ENCODE results near the gene PLEKHA7. TPM values are rescaled to one million over a fixed set of nuclear protein-coding genes. Genes with fewer than 3 reads are reported as not detected.
A peak's percentile ranks its signal among the peaks of the same experiment; 100 is the strongest.

Gene PLEKHA7
- total RNA-seq, 2 donors from 2014 or later, result 10.8 to 17.6 TPM

DNA sequence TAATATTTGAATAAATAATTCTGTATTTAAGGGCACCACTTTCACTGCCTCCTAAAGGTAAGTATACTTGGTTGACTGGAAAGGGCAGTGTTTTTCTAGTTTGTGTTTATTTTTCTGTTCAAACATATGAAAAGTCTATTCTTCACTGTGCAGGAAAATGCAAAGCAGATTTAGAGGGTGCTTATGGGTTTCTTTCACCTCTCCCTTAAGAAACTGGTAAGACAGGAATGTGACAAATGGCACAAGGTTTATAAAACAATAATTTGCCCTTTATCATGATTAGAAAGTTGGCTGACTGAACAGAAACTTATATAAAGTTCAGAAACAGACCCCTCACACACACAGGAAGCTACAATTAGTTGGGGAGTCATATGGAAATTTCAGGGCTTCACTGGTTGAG lies 60.6 kb downstream of the PLEKHA7 start:
- no peaks in the 10 kb centered on the region for H3K4me1 ChIP-seq (ENCODE audit: control insufficient read depth in 1 of 2, low read depth in 2 of 2)
- ATAC-seq (ENCODE audit: insufficient number of reproducible peaks, low FRiP score, low read depth), result no peak

DNA sequence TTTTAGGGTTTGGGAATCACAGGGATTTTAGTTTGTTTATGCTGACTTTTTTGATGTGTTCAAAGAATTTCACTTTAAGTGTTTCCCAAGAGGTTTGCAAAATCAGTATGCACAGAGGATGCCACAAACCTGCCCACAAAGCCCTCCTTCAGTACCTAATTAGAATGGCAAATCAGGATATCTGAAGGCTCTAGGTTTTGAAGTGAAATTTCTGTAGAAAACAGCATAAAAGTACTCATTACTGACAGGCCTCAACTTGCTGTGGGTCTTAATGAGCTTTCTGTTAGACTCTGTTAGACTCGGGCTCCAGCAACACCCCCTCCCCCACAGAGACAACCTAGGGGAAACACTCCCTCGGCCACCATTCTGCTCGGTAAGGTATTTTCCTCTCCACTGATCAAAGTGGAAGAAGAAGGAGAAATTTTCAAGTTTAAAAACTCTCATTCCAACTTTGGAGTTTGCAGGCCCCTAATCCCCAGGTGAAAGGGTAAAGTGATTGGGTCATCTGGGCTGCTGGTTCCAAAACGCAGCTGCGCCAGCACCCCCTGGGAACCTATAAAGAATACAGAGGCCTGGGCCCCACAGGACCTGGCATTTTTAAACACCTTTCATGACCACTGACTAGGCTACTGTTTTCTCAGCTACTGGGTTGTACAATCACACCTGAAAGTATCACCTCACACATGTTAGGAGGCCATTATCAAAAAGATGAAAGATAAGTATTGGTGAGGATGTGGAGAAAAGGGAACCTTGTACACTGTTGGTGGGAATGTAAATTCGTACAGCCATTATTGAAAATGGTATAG lies 67.5 kb downstream of the PLEKHA7 start:
- Histone ChIP-seq H3K27me3 (replicated peaks; ENCODE audit: insufficient read depth) (no peaks in the 10 kb centered on the region), H3K4me1 (ENCODE audit: control insufficient read depth in 1 of 2, low read depth in 2 of 2) (no peaks in the 10 kb centered on the region), H3K27ac (no peak overlapping the region), H3K36me3 (no peaks in the 10 kb centered on the region), H3K4me3 (no peak overlapping the region), H3K9me3 (no peaks in the 10 kb centered on the region)
- ATAC-seq (ENCODE audit: insufficient number of reproducible peaks, low FRiP score, low read depth) (no peak), DNase-seq (ENCODE audit: low spot score) (no peak)
- TF ChIP-seq, protein P1, sequence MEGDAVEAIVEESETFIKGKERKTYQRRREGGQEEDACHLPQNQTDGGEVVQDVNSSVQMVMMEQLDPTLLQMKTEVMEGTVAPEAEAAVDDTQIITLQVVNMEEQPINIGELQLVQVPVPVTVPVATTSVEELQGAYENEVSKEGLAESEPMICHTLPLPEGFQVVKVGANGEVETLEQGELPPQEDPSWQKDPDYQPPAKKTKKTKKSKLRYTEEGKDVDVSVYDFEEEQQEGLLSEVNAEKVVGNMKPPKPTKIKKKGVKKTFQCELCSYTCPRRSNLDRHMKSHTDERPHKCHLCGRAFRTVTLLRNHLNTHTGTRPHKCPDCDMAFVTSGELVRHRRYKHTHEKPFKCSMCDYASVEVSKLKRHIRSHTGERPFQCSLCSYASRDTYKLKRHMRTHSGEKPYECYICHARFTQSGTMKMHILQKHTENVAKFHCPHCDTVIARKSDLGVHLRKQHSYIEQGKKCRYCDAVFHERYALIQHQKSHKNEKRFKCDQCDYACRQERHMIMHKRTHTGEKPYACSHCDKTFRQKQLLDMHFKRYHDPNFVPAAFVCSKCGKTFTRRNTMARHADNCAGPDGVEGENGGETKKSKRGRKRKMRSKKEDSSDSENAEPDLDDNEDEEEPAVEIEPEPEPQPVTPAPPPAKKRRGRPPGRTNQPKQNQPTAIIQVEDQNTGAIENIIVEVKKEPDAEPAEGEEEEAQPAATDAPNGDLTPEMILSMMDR (IDR thresholded peaks at IDR 0.05), result no peak

More for the DNA sequence above, 60.6 kb downstream of the PLEKHA7 start:
- Histone ChIP-seq H3K36me3 (no peaks in the 10 kb centered on the region), H3K27me3 (replicated peaks; ENCODE audit: insufficient read depth) (no peaks in the 10 kb centered on the region), H3K27ac (no peak overlapping the region), H3K9me3 (no peaks in the 10 kb centered on the region), H3K4me3 (no peak overlapping the region)
- no peak for DNase-seq (ENCODE audit: low spot score)
- TF ChIP-seq, protein P1 (IDR thresholded peaks at IDR 0.05), result no peak

DNA sequence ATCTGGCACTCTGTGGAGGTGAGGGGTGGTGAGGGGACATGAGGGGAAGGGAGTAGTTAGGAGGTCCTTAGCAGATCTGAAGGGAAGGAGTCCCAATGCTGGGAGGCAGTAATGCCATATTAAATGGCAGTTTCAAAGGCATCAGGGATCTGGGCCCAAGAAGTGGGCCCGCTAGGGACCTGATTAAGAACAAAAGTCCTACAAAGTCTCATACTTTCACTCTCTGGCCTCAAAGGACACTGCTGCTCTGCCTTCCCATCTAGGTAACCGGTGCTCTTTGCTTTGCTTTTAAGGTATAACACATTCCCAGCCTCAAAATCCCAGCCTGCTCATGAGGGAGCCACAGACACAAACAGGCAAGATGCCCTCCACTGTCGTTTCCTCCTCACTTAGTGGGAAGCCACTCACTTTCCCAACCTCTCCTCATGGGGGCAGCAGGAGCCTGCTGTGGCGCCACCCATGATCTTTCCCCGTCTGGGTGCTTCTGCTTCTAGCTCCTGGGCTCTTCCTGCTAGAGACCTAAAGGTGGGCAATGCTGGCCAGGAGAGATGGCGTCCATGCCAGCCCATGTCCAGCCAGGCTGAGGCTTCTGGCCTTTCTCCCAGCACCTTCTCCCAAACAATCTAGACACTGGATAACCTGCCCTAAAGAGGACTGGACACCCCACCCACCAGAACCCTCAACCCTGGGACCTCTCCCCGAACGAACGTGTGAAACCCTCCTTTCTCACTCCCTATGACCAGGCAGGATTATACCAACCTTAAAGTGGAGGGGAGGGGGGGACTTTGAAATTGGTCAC lies 68.3 kb downstream of the PLEKHA7 start:
- ATAC-seq (ENCODE audit: insufficient number of reproducible peaks, low FRiP score, low read depth), result no peak
- H3K36me3 ChIP-seq, result no peaks in the 10 kb centered on the region
- H3K9me3 ChIP-seq, result no peaks in the 10 kb centered on the region
- H3K27ac ChIP-seq, result no peak overlapping the region
- no peaks in the 10 kb centered on the region for H3K27me3 ChIP-seq (replicated peaks; ENCODE audit: insufficient read depth)
- TF ChIP-seq, protein P1 (IDR thresholded peaks at IDR 0.05), result peak; percentile 29
- H3K4me1 ChIP-seq (ENCODE audit: control insufficient read depth in 1 of 2, low read depth in 2 of 2), result no peaks in the 10 kb centered on the region
- no peak for DNase-seq (ENCODE audit: low spot score)
- H3K4me3 ChIP-seq, result no peak overlapping the region

DNA sequence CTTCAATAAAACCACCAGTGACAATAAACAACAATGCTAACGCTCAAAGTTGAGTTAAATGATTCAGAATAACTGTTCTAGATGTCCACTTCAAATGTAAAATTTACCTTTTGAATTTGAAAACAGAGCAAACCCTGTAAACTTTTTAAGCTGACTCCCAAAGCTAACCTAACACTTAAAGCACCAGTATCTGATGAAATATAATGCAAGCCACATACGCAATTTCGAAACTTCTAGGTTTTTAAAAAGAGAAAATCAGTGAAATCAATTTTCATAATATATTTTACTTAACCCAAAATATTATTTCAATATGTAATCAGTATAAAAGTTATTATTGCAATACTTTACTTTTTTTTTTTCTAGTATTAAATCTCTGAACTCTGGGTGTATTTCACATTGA lies 71.3 kb downstream of the PLEKHA7 start:
- Histone ChIP-seq H3K27ac (no peak overlapping the region), H3K9me3 (no peaks in the 10 kb centered on the region), H3K4me3 (no peak overlapping the region), H3K36me3 (no peaks in the 10 kb centered on the region), H3K27me3 (replicated peaks; ENCODE audit: insufficient read depth) (no peaks in the 10 kb centered on the region), H3K4me1 (ENCODE audit: control insufficient read depth in 1 of 2, low read depth in 2 of 2) (no peaks in the 10 kb centered on the region)
- ATAC-seq (ENCODE audit: insufficient number of reproducible peaks, low FRiP score, low read depth) (no peak), DNase-seq (ENCODE audit: low spot score) (no peak)
- TF ChIP-seq, protein P1 (IDR thresholded peaks at IDR 0.05), result no peak

DNA sequence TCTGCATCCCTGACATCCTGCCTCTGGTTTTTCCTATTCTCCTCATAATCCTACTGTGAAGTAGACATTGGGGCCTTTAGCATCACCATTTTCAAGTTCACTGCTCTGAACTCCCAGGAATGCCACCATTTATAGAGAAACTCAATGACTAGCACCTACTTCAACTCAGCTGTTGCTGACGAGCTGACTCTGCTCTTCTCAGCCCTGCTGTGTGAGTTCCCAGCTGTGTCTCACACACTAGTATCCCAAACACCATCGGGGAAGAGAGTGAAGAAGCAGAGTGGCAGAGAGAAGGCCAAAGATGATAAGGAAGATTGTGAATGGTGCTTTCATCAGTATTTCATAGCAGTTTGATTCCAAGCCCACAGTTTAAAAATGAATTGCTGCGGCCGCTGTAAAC lies 71.9 kb downstream of the PLEKHA7 start:
- H3K4me1 ChIP-seq (ENCODE audit: control insufficient read depth in 1 of 2, low read depth in 2 of 2), result no peaks in the 10 kb centered on the region
- H3K27ac ChIP-seq, result no peak overlapping the region
- H3K9me3 ChIP-seq, result no peaks in the 10 kb centered on the region
- H3K4me3 ChIP-seq, result no peak overlapping the region
- TF ChIP-seq, protein P1 (IDR thresholded peaks at IDR 0.05), result no peak
- no peaks in the 10 kb centered on the region for H3K36me3 ChIP-seq
- H3K27me3 ChIP-seq (replicated peaks; ENCODE audit: insufficient read depth), result no peaks in the 10 kb centered on the region
- ATAC-seq (ENCODE audit: insufficient number of reproducible peaks, low FRiP score, low read depth) (no peak), DNase-seq (ENCODE audit: low spot score) (no peak)
